ENCODE data around the gene LGI4.
A peak's percentile ranks its signal among the peaks of the same experiment; 100 is the strongest.
"Not testable (repeated sequence)": the region's sequence is repeated elsewhere in the genome, so short reads cannot be mapped to it uniquely, and the experiment has no call there.

LGI4 gene

GRCh38 chr19:35105047-35105410 is 29.8 kb downstream of the LGI4 start:
- no peak for DNase-seq

- no peak for DNase-seq
Observed at GRCh38 chr19:35104361-35104760, 30.5 kb downstream of the LGI4 start.

GRCh38 chr19:35103614-35104013 is 31.2 kb downstream of the LGI4 start:
- DNase-seq: not testable (repeated sequence)

GRCh38 chr19:35101949-35102348 is 32.9 kb downstream of the LGI4 start:
- not testable (repeated sequence) for DNase-seq

- DNase-seq: no peak
Observed at GRCh38 chr19:35100588-35101533, 34.0 kb downstream of the LGI4 start.

GRCh38 chr19:35099897-35100275 is 35.0 kb downstream of the LGI4 start:
- no peak for DNase-seq

- no peak for DNase-seq
Observed at GRCh38 chr19:35099155-35099896, 35.5 kb downstream of the LGI4 start.

- no peak for DNase-seq
Observed at GRCh38 chr19:35098413-35099049, 36.3 kb downstream of the LGI4 start.

GRCh38 chr19:35095667-35096368 is 39.0 kb downstream of the LGI4 start:
- no peak for DNase-seq

- no peak for DNase-seq
Observed at GRCh38 chr19:35094656-35095055, 40.2 kb downstream of the LGI4 start.

- no peak for DNase-seq
Observed at GRCh38 chr19:35093941-35094647, 40.8 kb downstream of the LGI4 start.

- DNase-seq: no peak
Observed at GRCh38 chr19:35093430-35093829, 41.4 kb downstream of the LGI4 start.

- peak; percentile 63 for DNase-seq
Observed at GRCh38 chr19:35090506-35091214, 44.2 kb downstream of the LGI4 start.

- DNase-seq: no peak
Observed at GRCh38 chr19:35090160-35090505, 44.7 kb downstream of the LGI4 start.

GRCh38 chr19:35089554-35089953 is 45.3 kb downstream of the LGI4 start:
- no peak for DNase-seq

GRCh38 chr19:35088131-35088913 is 46.5 kb downstream of the LGI4 start:
- DNase-seq: no peak

- DNase-seq: no peak
Observed at GRCh38 chr19:35087393-35087792, 47.5 kb downstream of the LGI4 start.

GRCh38 chr19:35086455-35086854 is 48.4 kb downstream of the LGI4 start:
- DNase-seq: no peak

GRCh38 chr19:35085947-35086346 is 48.9 kb downstream of the LGI4 start:
- DNase-seq: no peak

GRCh38 chr19:35084509-35084762 is 50.4 kb downstream of the LGI4 start:
- DNase-seq: no peak
